ENCODE measurements around the gene HBG2. TPM values are rescaled to one million over a fixed set of nuclear protein-coding genes. Genes with fewer than 3 reads are reported as not detected.
A peak's percentile ranks its signal among the peaks of the same experiment; 100 is the strongest.

Gene HBG2
- total and polyA plus RNA-seq, 9 of the 15 experiments (the other 6 are each of a cell fraction or from before 2014, with no cell fraction given): 1,626 to 58,619 (median 10,515) TPM

DNA sequence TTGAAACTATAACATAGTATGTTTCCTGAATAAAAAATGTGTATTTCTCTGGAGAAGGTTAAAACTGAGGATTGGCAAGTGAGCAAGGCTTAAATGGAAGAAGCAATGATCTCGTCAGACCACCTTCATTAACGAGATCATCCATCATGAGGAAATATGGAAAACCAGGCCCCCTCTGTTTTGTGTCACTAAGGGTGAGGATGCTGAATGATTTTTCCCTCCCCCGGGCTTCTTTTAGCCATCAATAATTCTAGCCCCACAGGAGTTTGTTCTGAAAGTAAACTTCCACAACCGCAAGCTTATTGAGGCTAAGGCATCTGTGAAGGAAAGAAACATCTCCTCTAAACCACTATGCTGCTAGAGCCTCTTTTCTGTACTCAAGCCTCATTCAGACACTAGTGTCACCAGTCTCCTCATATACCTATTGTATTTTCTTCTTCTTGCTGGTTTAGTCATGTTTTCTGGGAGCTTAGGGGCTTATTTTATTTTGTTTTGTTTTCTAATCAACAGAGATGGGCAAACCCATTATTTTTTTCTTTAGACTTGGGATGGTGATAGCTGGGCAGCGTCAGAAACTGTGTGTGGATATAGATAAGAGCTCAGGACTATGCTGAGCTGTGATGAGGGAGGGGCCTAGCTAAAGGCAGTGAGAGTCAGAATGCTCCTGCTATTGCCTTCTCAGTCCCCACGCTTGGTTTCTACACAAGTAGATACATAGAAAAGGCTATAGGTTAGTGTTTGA, 21.0 kb upstream of the HBG2 start (continued):
- no peak for TF ChIP-seq ZBTB1 (CRISPR knock-in tag; IDR thresholded peaks at IDR 0.05; ENCODE audit: borderline replicate concordance, low read depth)
- TF ChIP-seq MBD2 (IDR thresholded peaks at IDR 0.05; ENCODE audit: borderline replicate concordance, low read depth): peak; percentile 45; the same call in 1 of the 2 replicates
- no peak for TF ChIP-seq ZNF561 (CRISPR knock-in tag; conservative IDR thresholded peaks at IDR 0.05)
- TF ChIP-seq CHD7 (IDR thresholded peaks at IDR 0.05; ENCODE audit: low read depth, low read length): no peak
- TF ChIP-seq ZSCAN29 (IDR thresholded peaks at IDR 0.05): no peak
- no peak for TF ChIP-seq RBM34 (IDR thresholded peaks at IDR 0.05; ENCODE audit: borderline replicate concordance, insufficient read depth, low read length)
- no peak for TF ChIP-seq KHSRP (IDR thresholded peaks at IDR 0.05)
- TF ChIP-seq SMAD1 (IDR thresholded peaks at IDR 0.05; ENCODE audit: low read depth, low read length, partially characterized antibody): no peak
- no peak for TF ChIP-seq FOXJ3 (CRISPR knock-in tag; IDR thresholded peaks at IDR 0.05)
- TF ChIP-seq ZNF398 (CRISPR knock-in tag; IDR thresholded peaks at IDR 0.05): no peak
- TF ChIP-seq SRSF7 (optimal IDR thresholded peaks at IDR 0.05; ENCODE audit: low read depth, low read length): no peak
- TF ChIP-seq XRCC4 (IDR thresholded peaks at IDR 0.05; ENCODE audit: extremely low read depth, insufficient read depth, insufficient read length): no peak
- TF ChIP-seq ILK (tag; IDR thresholded peaks at IDR 0.05; ENCODE audit: borderline replicate concordance, low read depth): no peak
- TF ChIP-seq, protein P1, sequence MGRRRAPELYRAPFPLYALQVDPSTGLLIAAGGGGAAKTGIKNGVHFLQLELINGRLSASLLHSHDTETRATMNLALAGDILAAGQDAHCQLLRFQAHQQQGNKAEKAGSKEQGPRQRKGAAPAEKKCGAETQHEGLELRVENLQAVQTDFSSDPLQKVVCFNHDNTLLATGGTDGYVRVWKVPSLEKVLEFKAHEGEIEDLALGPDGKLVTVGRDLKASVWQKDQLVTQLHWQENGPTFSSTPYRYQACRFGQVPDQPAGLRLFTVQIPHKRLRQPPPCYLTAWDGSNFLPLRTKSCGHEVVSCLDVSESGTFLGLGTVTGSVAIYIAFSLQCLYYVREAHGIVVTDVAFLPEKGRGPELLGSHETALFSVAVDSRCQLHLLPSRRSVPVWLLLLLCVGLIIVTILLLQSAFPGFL (CRISPR knock-in tag; IDR thresholded peaks at IDR 0.05): no peak
